Neutrophil (primary cell): ENCODE results near the gene HSPA1L.
"Not testable (repeated sequence)": the region's sequence is repeated elsewhere in the genome, so short reads cannot be mapped to it uniquely, and the experiment has no call there.

ENCODE experiments used
- H3K27ac ChIP-seq: fragments of 200-600 bp; sonication (generic); 2 replicates; pipeline ENCODE4 v1.5.1; 2016; ENCODE audit warnings: mild to moderate bottlenecking, moderate library complexity
- H3K27me3 ChIP-seq: fragments of 200-600 bp; sonication (generic); 2 replicates; pipeline ENCODE4 v1.6.0; 2016; ENCODE audit warnings: mild to moderate bottlenecking
- H3K36me3 ChIP-seq: fragments of 200-600 bp; sonication (generic); 2 replicates; pipeline ENCODE4 v1.5.1; 2017
- H3K4me1 ChIP-seq, 2 experiments: fragments of 200-600 bp in 1 of 2; sonication (generic) in 1 of 2; 1 replicate in 1 of 2; 2 replicates in 1 of 2; pipeline versions ENCODE4 v1.5.1 to v1.6.1; 2013 to 2016; ENCODE audit warnings: low read depth in 1 of 2, low read length in 1 of 2, mild to moderate bottlenecking in 1 of 2, moderate library complexity in 1 of 2; ENCODE audit not compliant: control insufficient read depth in 1 of 2, insufficient read depth in 1 of 2
- H3K4me3 ChIP-seq, 2 experiments: fragments of 200-600 bp in 1 of 2; sonication (generic) in 1 of 2; 1 replicate in 1 of 2; 2 replicates in 1 of 2; pipeline ENCODE4 v1.5.1; 2013 to 2016; ENCODE audit warnings: low read depth in 1 of 2, low read length in 1 of 2, mild to moderate bottlenecking in 1 of 2, moderate library complexity in 1 of 2
- H3K9me3 ChIP-seq: fragments of 200-600 bp; sonication (generic); 2 replicates; pipeline ENCODE4 v1.5.1; 2016
- TF ChIP-seq, protein P1 (sequence below): fragments of 200-600 bp; sonication (generic); IDR thresholded peaks from 2 replicates; pipeline ENCODE4 v1.5.1; 2016; ENCODE audit warnings: antibody characterized with exemption

HSPA1L gene

DNA sequence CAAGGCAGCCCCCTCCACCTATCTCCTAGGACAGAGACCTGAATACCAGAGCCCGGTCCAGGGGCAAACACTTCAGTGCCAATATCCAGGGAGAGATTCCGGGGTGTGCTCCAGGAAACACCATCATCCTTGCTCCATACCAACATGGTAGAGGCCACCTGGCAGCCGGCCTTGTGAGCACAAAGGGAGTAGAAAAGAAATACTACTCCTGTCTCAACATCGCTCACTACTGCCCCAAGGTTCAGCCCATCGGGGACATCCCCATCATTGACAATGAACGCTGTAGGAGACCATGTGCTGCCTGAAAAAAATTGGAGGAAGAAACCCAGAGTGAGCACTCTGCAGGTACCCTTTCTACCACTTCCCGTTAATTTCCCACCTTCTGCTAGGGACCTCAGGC, 46.1 kb upstream of the HSPA1L start:
- H3K9me3 ChIP-seq, result no peaks in the 10 kb centered on the region
- peak overlapping the region; percentile 84 for H3K27ac ChIP-seq
- H3K27me3 ChIP-seq, result no peaks in the 10 kb centered on the region
- peaks cover 22% of the 10 kb centered on the region in 2 experiments for H3K4me1 ChIP-seq
- no peak overlapping the region for H3K4me3 ChIP-seq
- TF ChIP-seq, protein P1, sequence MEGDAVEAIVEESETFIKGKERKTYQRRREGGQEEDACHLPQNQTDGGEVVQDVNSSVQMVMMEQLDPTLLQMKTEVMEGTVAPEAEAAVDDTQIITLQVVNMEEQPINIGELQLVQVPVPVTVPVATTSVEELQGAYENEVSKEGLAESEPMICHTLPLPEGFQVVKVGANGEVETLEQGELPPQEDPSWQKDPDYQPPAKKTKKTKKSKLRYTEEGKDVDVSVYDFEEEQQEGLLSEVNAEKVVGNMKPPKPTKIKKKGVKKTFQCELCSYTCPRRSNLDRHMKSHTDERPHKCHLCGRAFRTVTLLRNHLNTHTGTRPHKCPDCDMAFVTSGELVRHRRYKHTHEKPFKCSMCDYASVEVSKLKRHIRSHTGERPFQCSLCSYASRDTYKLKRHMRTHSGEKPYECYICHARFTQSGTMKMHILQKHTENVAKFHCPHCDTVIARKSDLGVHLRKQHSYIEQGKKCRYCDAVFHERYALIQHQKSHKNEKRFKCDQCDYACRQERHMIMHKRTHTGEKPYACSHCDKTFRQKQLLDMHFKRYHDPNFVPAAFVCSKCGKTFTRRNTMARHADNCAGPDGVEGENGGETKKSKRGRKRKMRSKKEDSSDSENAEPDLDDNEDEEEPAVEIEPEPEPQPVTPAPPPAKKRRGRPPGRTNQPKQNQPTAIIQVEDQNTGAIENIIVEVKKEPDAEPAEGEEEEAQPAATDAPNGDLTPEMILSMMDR, result no peak
- peaks cover 40% of the 10 kb centered on the region for H3K36me3 ChIP-seq

DNA sequence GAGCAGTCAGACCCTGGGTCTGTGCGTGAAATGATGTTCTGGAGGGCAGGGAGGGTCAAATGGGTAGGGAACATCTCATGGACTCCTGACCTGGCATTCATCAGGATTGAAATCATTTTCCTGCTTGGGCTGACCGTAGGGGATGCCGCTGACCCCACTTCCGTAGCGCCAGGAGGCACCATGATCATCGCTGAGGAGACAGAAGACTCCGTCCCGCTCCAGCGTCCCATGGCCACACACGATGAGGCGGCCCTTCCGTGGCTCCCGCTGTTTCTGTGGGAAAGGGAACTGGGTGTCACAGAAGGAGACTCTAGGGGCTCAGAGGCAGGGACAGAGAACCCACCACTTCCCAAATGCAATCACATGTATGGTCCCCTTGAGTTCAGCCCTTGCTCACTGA, 45.3 kb upstream of the HSPA1L start:
- H3K4me3 ChIP-seq, result no peak overlapping the region
- H3K27me3 ChIP-seq, result no peaks in the 10 kb centered on the region
- peaks cover 40% of the 10 kb centered on the region for H3K36me3 ChIP-seq
- H3K9me3 ChIP-seq, result no peaks in the 10 kb centered on the region
- no peak overlapping the region for H3K27ac ChIP-seq
- peaks cover 22% of the 10 kb centered on the region in 2 experiments for H3K4me1 ChIP-seq
- TF ChIP-seq, protein P1, result no peak

DNA sequence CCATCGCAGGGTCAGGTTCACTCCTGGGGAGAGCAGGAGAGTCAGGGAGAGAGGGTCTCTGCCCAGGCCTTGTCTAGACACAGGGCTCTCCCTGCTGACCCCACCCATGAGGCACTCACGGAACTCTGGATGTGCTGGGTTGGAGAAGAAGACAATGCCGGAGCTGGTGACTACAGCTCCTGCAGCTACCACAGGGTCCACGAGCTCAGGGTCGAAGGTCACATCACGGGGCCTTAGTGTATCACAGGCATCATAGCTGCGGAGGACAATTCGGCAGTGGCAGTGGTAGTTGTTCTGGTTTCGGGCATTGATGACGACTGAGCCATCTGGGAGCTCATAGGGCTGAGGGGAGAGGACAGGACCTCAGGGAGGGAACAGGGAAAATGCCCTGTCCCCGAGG, 44.8 kb upstream of the HSPA1L start:
- no peak overlapping the region for H3K4me3 ChIP-seq
- H3K9me3 ChIP-seq, result no peaks in the 10 kb centered on the region
- TF ChIP-seq, protein P1, result no peak
- H3K27me3 ChIP-seq, result no peaks in the 10 kb centered on the region
- peaks cover 22% of the 10 kb centered on the region in 2 experiments for H3K4me1 ChIP-seq
- no peak overlapping the region for H3K27ac ChIP-seq
- H3K36me3 ChIP-seq, result peaks cover 40% of the 10 kb centered on the region

DNA sequence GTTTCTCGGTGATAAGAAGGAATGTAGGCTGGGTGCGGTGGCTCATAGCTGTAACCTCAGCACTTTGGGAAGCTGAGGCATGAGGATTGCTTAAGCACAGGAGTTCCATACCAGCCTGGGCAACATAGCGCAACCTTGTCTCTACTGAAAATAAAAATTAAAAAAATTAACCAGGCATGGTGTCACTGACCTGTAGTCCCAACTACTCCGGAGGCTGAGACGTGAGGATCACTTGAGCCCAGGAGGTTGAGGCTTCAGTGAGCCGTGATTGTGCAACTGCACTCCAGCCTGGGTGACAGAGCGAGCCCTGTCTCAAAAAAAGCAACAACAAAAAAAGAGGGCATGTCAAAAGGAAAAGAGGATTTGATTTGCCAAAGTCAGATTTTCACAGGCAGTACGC, 43.6 kb upstream of the HSPA1L start:
- Histone ChIP-seq H3K36me3 (peaks cover 40% of the 10 kb centered on the region), H3K9me3 (no peaks in the 10 kb centered on the region)
- TF ChIP-seq, protein P1, result no peak

DNA sequence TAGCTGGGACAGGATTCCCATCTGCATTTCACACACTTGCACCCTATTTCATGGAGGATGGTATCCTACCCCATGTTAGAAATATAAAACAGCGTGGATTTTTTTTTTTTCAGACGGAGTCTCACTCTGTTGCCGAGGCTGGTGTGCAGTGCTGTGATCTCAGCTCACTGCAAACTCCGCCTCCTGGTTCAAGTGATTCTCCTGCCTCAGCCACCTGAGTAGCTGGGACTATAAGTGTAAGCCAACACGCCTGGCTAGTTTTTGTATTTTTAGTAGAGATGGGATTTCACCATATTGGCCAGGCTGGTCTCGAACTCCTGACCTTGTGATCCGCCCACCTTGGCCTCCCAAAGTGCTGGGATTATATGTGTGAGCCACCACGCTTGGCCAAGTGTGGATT, 42.7 kb upstream of the HSPA1L start:
- H3K27ac ChIP-seq, H3K4me3 ChIP-seq, H3K27me3 ChIP-seq, H3K4me1 ChIP-seq, H3K9me3 ChIP-seq: not testable (repeated sequence)
- H3K36me3 ChIP-seq, result peaks cover 40% of the 10 kb centered on the region

More for the DNA sequence above, 43.6 kb upstream of the HSPA1L start:
- Histone ChIP-seq H3K4me1 (peaks cover 16 to 17% of the 10 kb centered on the region in 2 experiments), H3K27me3 (no peaks in the 10 kb centered on the region), H3K4me3 (no peak overlapping the region), H3K27ac (no peak overlapping the region)

DNA sequence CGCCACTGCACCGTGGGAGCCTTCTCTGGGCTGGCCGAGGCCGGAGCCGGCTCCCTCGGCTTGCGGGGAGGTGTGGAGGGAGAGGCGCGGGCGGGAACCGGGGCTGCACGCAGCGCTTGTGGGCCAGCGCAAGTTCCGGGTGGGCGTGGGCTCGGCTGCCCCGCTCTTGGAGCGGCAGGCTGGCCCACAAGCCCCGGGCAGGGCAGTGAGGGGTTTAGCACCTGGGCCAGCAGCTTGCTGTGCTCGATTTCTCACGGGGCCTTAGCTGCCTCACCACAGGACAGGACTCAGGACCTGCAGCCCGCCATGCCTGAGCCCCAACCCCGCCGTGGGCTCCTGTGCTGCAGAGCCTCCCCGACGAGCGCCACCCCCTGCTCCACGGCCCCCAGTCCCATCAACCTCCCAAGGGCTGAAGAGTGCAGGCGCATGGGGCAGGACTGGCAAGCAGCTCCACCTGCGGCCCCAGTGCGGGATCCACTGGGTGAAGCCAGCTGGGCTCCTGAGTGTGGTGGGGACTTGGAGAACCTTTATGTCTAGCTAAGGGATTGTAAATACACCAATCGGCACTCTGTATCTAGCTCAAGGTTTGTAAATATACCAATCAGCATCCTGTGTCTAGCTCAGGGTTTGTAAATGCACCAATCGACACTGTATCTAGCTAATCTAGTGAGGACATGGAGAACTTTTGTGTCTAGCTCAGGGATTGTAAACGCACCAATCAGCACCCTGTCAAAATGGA, 37.1 kb upstream of the HSPA1L start:
- H3K27me3 ChIP-seq, H3K27ac ChIP-seq, H3K4me3 ChIP-seq, H3K36me3 ChIP-seq, H3K9me3 ChIP-seq, H3K4me1 ChIP-seq: not testable (repeated sequence)
